ENCODE measurements around the gene OSBPL1A. TPM values are rescaled to one million over a fixed set of nuclear protein-coding genes. Genes with fewer than 3 reads are reported as not detected.

OSBPL1A gene
- total RNA-seq: under 1 TPM; 0.52 to 0.89 TPM

GRCh38 chr18:24397694-24398368 is at the start of gene OSBPL1A:
Gene OSBPL1A (minus strand): TSS chr18:24397824. CDS start chr18:24377533, 20,291 bp downstream.
- ChIA-PET POLR2A (interaction anchor here (1.0 kb wide), 1 partner anchor 16 kb away, joined by 4 read pairs; no protein-coding TSS in a partner anchor), CTCF (interaction anchor here (1.1 to 1.3 kb wide), 2 partner anchors 17 to 29 kb away, joined by 4 to 5 read pairs; partner anchors contain the start of gene IMPACT)

DNA sequence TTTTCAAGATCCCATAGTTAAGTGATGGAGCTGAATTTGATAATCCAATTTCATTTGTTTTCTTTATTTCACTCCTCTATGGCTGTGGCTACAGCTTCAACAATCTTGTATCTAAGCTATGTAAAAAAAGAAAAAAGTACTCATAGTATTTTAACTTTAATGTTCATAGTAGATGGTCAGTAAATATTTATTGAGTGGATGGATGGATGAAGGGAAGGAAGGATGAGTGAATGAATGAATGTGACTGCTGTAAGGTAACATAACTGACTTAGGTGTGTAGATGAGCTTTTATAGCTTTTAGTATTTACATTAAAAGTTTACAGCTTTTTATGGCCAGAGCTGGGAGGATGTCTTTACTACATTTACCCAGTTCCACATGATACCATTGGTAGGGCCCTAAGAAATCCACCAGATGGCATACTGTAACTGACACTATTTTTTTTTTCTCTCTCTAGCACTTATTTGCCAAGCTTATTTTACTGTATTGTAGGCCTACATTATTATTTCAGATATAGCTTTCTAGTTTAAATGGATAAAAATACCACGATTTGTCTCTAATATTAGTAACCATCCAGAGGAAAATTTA is 49.4 kb upstream of the OSBPL1A start:
- CTCF ChIA-PET: no interaction called here
- POLR2A ChIA-PET: no interaction called here

GRCh38 chr18:24446453-24446852 is 48.8 kb upstream of the OSBPL1A start:
- CTCF ChIA-PET: no interaction called here
- POLR2A ChIA-PET: no interaction called here

DNA sequence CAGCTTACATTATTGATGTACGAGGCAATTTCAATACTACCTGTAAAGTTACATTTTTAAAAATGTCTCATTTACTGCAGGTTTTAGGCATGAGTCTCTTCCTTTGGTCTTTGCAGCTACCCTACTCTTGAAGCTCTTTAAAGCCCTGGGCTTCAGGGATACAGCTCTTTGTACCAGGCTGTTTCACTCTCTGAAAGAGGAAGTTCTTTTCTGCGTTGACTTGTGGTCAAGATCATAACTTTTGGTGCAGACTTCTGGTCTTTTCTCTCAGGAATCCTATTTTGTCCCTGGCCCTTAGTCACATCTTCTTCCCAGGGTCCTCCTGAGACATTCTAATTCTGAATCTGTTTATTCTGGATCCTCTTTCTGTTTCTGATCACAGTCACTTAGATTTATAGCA is 46.2 kb upstream of the OSBPL1A start:
- CTCF ChIA-PET: no interaction called here

GRCh38 chr18:24436939-24437338 is 39.3 kb upstream of the OSBPL1A start:
- ChIA-PET POLR2A (no interaction called here), CTCF (interaction anchor here (1.3 kb wide), 1 partner anchor 10 kb away, joined by 3 read pairs; the partner anchor contains the start of gene IMPACT)

More for the DNA sequence above, 46.2 kb upstream of the OSBPL1A start:
- POLR2A ChIA-PET: no interaction called here

DNA sequence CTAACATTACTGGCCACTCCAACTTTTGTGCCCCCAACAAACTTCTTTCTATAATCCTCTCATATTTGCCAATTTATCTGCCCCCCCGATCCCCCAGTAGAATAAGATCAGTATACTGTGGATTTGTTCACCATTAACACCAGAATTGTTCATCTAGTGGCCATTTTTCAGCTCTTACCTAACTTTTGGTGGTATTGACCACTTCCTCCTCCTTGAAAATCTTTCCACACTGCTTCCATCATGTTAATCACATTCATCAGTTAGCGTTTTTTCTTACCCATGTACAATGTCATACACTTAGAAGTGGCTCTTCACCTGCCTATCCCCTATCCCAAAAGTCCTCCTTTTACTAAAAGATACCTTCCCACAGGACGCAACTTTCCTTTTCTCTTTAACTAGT is 35.0 kb upstream of the OSBPL1A start:
- ChIA-PET POLR2A (no interaction called here), CTCF (interaction anchor here (0.8 kb wide), 1 partner anchor 19 kb away, joined by 6 read pairs; no protein-coding TSS in a partner anchor)

DNA sequence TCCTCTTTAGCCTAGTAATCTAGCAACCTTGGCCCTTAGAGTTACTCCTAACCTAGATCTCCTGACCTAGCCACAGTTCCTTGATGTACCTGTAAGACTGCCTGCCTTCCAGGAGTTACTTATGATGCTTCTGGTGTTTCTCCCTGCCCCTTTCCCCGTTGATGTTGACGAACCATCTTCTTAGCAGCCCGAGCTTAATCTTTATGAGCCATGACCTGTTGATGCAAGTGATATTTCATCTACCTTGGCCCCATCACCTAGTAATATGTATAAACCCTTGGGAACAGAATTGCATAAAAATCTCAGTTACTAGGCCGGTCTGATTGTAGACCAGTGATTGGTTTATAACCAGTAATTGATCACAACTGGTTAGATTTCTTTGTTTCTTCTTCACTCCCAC is 31.6 kb upstream of the OSBPL1A start:
- POLR2A ChIA-PET: no interaction called here
- CTCF ChIA-PET: interaction anchor here (0.6 kb wide), 1 partner anchor 9 kb away, joined by 3 read pairs; no protein-coding TSS in a partner anchor

DNA sequence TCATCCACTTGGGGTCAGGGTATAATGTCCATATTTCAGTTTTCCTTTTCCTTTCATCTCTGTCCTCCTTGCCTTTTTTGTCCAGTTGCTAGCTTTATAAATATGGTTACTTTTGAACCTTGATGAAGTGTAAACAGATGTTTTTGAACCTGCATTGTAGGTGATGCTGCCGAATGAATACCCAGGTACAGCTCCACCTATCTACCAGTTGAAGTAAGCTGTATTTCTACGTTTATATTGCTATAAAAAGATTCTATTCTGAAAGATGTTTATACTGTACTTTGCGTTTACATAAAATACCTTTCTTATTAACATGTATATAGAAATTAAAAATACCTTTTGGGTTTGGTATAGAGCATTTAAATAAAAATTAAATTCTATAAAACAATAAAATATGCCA is 31.1 kb upstream of the OSBPL1A start:
- POLR2A ChIA-PET: no interaction called here
- CTCF ChIA-PET: no interaction called here

DNA sequence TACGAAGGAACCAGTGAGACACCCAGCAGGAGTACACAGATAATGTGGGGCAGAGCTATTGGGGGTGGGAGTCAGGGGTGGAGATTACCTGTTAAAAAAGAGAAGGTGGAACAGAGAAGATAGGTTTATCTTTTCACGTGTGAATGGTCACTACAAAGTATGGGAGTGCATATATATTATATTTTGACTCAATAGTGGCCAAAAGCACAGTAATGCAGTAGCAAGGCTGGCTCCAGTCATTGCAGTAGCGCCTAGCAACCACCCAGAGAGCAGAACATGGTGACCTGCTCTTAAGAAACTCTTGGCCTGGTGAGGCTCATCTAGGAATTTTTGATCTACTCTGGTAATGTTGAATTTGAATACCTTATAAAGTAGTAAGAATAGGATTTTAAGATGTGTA is 29.9 kb upstream of the OSBPL1A start:
- CTCF ChIA-PET: interaction anchor here (1.2 to 1.6 kb wide), 2 partner anchors 9 to 30 kb away, joined by 3 to 4 read pairs; partner anchors contain the start of gene OSBPL1A

GRCh38 chr18:24426398-24427294 is 29.0 kb upstream of the OSBPL1A start, which contains the start of gene IMPACT:
Gene IMPACT (plus strand): TSS chr18:24426670. CDS start chr18:24426757, 87 bp downstream.
- CTCF ChIA-PET: interaction anchor here (1.2 to 1.6 kb wide), 2 partner anchors 10 to 29 kb away, joined by 3 to 4 read pairs; partner anchors contain the start of gene OSBPL1A
- POLR2A ChIA-PET: no interaction called here

More for the DNA sequence above, 29.9 kb upstream of the OSBPL1A start:
- POLR2A ChIA-PET: no interaction called here

- ChIA-PET CTCF (interaction anchor here (1.6 kb wide), 1 partner anchor 10 kb away, joined by 3 read pairs; no protein-coding TSS in a partner anchor), POLR2A (no interaction called here)
Measured at GRCh38 chr18:24426073-24426397, 28.4 kb upstream of the OSBPL1A start.

DNA sequence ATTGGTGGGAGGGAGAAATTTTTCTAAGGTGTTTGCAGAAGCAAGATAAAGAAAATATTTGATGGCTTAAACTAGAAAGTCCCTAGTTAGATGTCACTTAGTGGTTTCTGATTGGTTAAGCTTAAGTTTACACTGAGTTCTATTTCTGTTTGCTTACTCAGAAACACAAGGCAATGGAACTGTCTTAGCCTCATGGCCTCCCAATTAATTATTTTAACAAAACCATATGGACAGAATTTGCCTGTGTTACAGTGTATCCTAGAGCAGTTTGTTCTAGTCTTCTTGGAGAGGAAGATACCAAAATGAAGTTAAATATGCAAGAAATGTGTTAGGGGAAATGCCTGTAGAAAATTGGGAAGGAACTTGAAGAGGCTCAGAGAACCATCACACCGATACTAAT is 24.2 kb upstream of the OSBPL1A start:
- ChIA-PET POLR2A (no interaction called here), CTCF (no interaction called here)

DNA sequence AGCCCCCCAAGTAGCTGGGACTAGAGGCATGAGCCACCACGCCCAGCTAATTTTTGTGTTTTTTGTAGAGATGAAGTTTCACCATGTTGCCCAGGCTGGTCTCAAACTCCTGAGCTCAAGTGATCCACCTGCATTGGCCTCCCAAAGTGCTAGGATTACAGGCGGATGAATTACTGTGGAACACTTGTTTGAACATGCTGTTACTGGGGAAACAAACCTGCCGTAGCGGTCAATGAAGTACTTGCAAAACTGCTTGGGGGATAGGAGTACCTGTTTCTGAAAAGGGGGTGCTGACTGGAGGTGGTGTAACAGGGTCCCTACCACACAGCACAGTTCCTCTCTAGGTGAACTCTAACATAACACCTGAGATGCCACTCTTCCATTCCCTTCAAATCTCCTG is 22.9 kb upstream of the OSBPL1A start:
- ChIA-PET CTCF (interaction anchor here (0.7 to 0.9 kb wide), 2 partner anchors 9 to 18 kb away, joined by 3 read pairs; no protein-coding TSS in a partner anchor), POLR2A (no interaction called here)

DNA sequence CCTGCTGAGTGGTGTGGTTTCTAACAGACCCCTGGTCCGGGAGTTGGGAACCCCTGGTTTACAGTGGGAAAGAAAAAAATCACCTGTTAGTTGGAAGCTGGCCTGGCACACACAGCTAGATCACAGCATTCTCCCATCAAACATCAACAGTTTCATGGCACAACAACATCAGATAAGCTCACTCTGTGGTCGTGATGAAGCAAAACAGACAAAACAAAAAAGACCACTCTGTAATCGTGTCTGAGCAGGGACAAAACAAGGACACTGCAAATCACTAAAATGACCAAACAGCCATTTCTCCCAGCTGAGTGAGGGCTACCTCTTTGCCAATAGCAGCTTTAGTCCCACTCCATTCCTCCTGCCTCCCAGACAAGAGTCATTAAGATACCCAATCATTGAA is 19.9 kb upstream of the OSBPL1A start:
- ChIA-PET POLR2A (no interaction called here), CTCF (no interaction called here)

- CTCF ChIA-PET: interaction anchor here (1.0 to 1.2 kb wide), 3 partner anchors 17 to 47 kb away, joined by 3 to 6 read pairs (median 5); partner anchors contain the start of gene OSBPL1A
- POLR2A ChIA-PET: interaction anchor here (0.8 kb wide), 1 partner anchor 17 kb away, joined by 4 read pairs; no protein-coding TSS in a partner anchor
Measured at GRCh38 chr18:24414349-24415003, 16.9 kb upstream of the OSBPL1A start.

GRCh38 chr18:24413148-24413547 is 15.5 kb upstream of the OSBPL1A start:
- POLR2A ChIA-PET: no interaction called here
- CTCF ChIA-PET: interaction anchor here (1.0 kb wide), 1 partner anchor 20 kb away, joined by 6 read pairs; no protein-coding TSS in a partner anchor

DNA sequence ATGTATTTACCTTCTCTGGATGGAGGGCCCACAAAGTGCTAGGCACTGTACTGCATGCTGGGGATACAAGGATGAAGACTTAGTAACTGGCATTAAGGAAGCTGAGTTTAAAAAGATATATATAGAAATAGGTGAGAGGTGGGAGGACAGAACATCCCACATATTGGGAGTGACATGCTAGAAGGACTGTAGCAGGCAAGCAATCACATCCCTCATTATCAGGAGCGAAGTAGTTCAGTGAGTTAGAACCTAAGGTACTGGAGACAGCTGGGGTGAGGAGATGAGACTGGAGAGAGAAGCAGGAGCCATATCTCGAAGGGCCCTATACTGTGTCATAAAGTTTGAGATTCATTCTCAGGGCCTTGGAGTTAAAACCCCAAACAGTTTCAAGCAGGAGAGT is 10.9 kb upstream of the OSBPL1A start:
- CTCF ChIA-PET: no interaction called here
- POLR2A ChIA-PET: no interaction called here

DNA sequence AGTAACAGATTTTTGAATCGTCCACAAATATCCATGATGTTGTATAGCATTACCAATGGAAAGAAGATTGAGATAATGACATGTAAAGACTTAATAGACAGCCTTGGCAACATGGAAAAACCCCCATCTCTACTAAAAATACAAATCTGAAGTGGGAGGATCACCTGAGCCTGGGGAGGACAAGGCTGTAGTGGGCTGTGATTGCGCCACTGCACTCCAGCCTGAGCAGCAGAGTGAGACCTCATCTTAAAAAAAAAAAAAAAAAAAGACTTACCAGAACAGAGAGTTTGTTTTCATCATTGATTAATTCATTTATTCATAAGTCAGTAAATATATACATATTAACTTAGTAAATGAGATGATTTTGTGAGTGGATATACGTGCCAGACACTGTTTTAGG is 7.0 kb upstream of the OSBPL1A start:
- POLR2A ChIA-PET: no interaction called here
- CTCF ChIA-PET: no interaction called here

DNA sequence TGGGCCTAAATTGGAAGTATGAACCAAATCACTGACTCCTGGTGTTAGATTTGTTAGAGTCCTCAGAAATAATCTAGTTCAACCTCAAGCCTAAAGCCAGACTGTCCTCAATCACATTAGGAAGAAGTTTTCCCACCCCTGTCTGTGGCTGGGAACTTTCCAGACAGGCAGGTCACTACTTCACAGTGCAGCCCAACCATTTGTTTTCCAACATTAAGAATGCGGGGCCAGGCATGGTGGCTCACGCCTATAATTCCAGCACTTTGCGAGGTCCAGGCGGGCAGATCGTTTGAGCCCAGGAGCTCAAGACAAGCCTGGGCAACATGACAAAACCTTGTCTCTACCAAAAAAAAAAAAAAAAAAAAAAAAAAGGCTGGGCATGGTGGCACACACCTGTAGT is 5.5 kb upstream of the OSBPL1A start:
- POLR2A ChIA-PET: no interaction called here

More for the DNA sequence above, 5.5 kb upstream of the OSBPL1A start:
- CTCF ChIA-PET: interaction anchor here (0.7 kb wide), 1 partner anchor 185 kb away, joined by 3 read pairs; no protein-coding TSS in a partner anchor
